Bronchial epithelial cell (primary cell): ENCODE data around the gene HNF4A. TPM values are rescaled to one million over a fixed set of nuclear protein-coding genes. Genes with fewer than 3 reads are reported as not detected.

Experiments
- DNase-seq: peaks from one replicate; pipeline ENCODE4 v3.0.0-alpha.2; 2010; ENCODE audit warnings: low read depth
- FAIRE-seq: peaks from 2 replicates; lab custom pipeline; 2011; peaks lifted over from hg19 to GRCh38; lab: Jason Lieb, UNC
- H3K27me3 ChIP-seq: 2 replicates; pipeline ENCODE4 v1.5.1; 2011; ENCODE audit warnings: low read length; ENCODE audit not compliant: control insufficient read depth, insufficient read depth
- H3K36me3 ChIP-seq: 2 replicates; pipeline ENCODE4 v1.5.1; 2011; ENCODE audit warnings: low read length; ENCODE audit not compliant: control insufficient read depth, insufficient read depth
- H3K4me3 ChIP-seq: 2 replicates; pipeline ENCODE4 v1.5.1; 2011; ENCODE audit warnings: mild to moderate bottlenecking, low read depth, low read length, control low read depth
- CTCF ChIP-seq: IDR thresholded peaks from 2 replicates; pipeline ENCODE4 v1.5.1; 2011; ENCODE audit warnings: mild to moderate bottlenecking, moderate library complexity, low read length, control low read depth, inconsistent platforms; ENCODE audit not compliant: insufficient read depth, severe bottlenecking
- total RNA-seq: library from RNA; depleted of rRNA; stranded (reverse); fragments of >200 nt; gene quantifications from 2 replicates; pipeline ENCODE4 v1.2.1, GENCODE V29; 2014

HNF4A gene
- total RNA-seq, 1 donor from 2014 or later, result not detected

- H3K27me3 ChIP-seq, result peaks cover 1% of the 10 kb centered on the region
- DNase-seq (no peak), FAIRE-seq (no peak)
- TF ChIP-seq CTCF, result no peak
- H3K36me3 ChIP-seq, result no peaks in the 10 kb centered on the region
- H3K4me3 ChIP-seq, result no peak overlapping the region
Observed at GRCh38 chr20:44334306-44334705, 21.2 kb upstream of the HNF4A start.

GRCh38 chr20:44334709-44335108, 20.8 kb upstream of the HNF4A start:
- Histone ChIP-seq H3K4me3 (no peak overlapping the region), H3K27me3 (peaks cover 1% of the 10 kb centered on the region), H3K36me3 (no peaks in the 10 kb centered on the region)
- no peak for TF ChIP-seq CTCF
- no peak for FAIRE-seq
- DNase-seq, result no peak

- Histone ChIP-seq H3K36me3 (no peaks in the 10 kb centered on the region), H3K4me3 (no peak overlapping the region), H3K27me3 (peaks cover 1% of the 10 kb centered on the region)
- no peak for TF ChIP-seq CTCF
- DNase-seq (no peak), FAIRE-seq (no peak)
Observed at GRCh38 chr20:44335675-44336074, 19.8 kb upstream of the HNF4A start.

- H3K4me3 ChIP-seq, result no peak overlapping the region
- H3K27me3 ChIP-seq, result peaks cover 1% of the 10 kb centered on the region
- DNase-seq (no peak), FAIRE-seq (no peak)
- no peak for TF ChIP-seq CTCF
- no peaks in the 10 kb centered on the region for H3K36me3 ChIP-seq
Observed at GRCh38 chr20:44336086-44336485, 19.4 kb upstream of the HNF4A start.

GRCh38 chr20:44336725-44337380, 18.6 kb upstream of the HNF4A start, which contains the start of gene R3HDML:
R3HDML (plus strand) TSS chr20:44337043; CDS start chr20:44337158, 115 bp downstream.
- FAIRE-seq (no peak), DNase-seq (no peak)
- Histone ChIP-seq H3K4me3 (no peak within 1 kb of the TSS), H3K36me3 (no peaks in the 10 kb centered on the region), H3K27me3 (peaks cover 1% of the 10 kb centered on the region)
- TF ChIP-seq CTCF, result no peak

- no peak for FAIRE-seq
- Histone ChIP-seq H3K36me3 (no peaks in the 10 kb centered on the region), H3K27me3 (no peaks in the 10 kb centered on the region), H3K4me3 (no peak overlapping the region)
- no peak for TF ChIP-seq CTCF
- no peak for DNase-seq
Observed at GRCh38 chr20:44342248-44342647, 13.3 kb upstream of the HNF4A start.
